ENCODE data around the gene HBS1L.

HBS1L gene

DNA sequence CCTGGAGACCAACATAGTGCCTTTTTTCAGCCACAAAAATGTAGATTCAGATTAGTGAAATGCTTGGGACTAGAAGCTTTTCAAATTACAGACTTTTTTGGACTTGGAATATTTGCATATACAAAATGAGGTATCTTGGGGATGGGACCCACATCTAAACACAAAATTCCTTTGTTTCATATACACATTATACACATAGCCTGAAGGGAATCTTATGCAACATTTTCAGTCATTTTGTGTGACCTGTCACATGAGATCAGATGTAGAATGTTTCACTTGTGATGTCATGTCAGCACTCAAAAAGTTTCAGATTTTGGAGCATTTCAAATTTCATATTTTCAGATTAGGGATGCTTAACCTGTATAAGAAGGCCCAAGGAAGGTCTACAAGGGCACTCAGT is 60.2 kb downstream of the HBS1L start:
- in situ Hi-C loops (cut with MboI; ENCODE audit: low sequenced_read_pairs): no loop called here
- Histone ChIP-seq H3K27me3 (ENCODE audit: low read depth) (no peaks in the 10 kb centered on the region), H3K4me1 (peaks cover 35% of the 10 kb centered on the region), H3K9me3 (no peaks in the 10 kb centered on the region), H3K4me3 (no peak overlapping the region), H3K36me3 (replicated peaks) (peaks cover 11% of the 10 kb centered on the region)
- no peak for DNase-seq (ENCODE audit: low spot score in 2 of 2)

DNA sequence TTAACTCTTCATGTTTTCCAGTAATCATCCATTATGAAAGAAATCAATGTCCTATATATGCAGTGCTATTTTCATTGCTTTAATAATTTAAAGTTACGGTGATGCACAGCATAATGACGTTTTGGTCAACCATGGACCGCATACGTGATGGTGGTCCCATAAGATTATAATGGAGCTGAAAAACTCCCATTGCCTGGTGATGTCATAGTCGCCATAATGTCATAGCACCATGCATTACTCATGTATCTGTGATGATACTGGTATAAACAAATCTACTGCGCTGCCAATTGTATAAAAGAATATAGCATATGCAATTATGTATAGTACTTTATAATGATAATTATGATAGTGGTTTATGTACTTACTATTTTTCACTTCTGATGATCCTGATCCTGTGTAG is 62.5 kb downstream of the HBS1L start:
- H3K4me1 ChIP-seq: peaks cover 40% of the 10 kb centered on the region
- no peaks in the 10 kb centered on the region for H3K9me3 ChIP-seq
- in situ Hi-C loops (cut with MboI; ENCODE audit: low sequenced_read_pairs): no loop called here

GRCh38 chr6:134990262-134990661 is 64.4 kb downstream of the HBS1L start:
- Histone ChIP-seq H3K4me3 (no peak overlapping the region), H3K36me3 (replicated peaks) (peaks cover 8% of the 10 kb centered on the region; the same call in 1 of the 2 replicates), H3K4me1 (peaks cover 21% of the 10 kb centered on the region), H3K27me3 (ENCODE audit: low read depth) (no peaks in the 10 kb centered on the region), H3K9me3 (no peaks in the 10 kb centered on the region)
- in situ Hi-C loops (cut with MboI; ENCODE audit: low sequenced_read_pairs): no loop called here
- no peak for DNase-seq (ENCODE audit: low spot score in 2 of 2)

More for the DNA sequence above, 62.5 kb downstream of the HBS1L start:
- DNase-seq (ENCODE audit: low spot score in 2 of 2): no peak
- H3K36me3 ChIP-seq (replicated peaks): peaks cover 9% of the 10 kb centered on the region; the same call in 1 of the 2 replicates
- no peak overlapping the region for H3K4me3 ChIP-seq
- no peaks in the 10 kb centered on the region for H3K27me3 ChIP-seq (ENCODE audit: low read depth)

DNA sequence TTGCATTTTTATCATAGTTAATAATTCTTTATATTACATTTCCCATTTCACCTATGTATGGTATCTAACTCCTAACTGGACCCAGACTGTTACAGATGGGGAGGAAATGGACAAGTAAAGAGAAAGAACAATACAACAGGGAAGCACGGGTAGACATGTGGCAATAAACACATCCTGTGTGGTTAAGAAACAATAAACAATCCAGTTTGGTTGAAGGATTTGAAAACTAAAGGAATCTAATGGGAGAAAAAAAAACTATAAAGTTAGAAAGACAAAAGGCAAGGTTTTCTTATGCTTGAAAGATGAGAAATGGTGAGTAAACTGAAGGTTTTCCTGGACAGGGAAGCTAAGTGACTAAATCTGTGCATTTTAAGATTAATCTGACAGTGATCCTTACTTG is 69.8 kb downstream of the HBS1L start:
- DNase-seq (ENCODE audit: low spot score in 2 of 2): no peak
- H3K36me3 ChIP-seq (replicated peaks): peaks cover 15% of the 10 kb centered on the region
- H3K27me3 ChIP-seq (ENCODE audit: low read depth): no peaks in the 10 kb centered on the region
- H3K4me3 ChIP-seq: no peak overlapping the region
- in situ Hi-C loops (cut with MboI; ENCODE audit: low sequenced_read_pairs): no loop called here
- H3K9me3 ChIP-seq: no peaks in the 10 kb centered on the region
- H3K4me1 ChIP-seq: peaks cover 21% of the 10 kb centered on the region

DNA sequence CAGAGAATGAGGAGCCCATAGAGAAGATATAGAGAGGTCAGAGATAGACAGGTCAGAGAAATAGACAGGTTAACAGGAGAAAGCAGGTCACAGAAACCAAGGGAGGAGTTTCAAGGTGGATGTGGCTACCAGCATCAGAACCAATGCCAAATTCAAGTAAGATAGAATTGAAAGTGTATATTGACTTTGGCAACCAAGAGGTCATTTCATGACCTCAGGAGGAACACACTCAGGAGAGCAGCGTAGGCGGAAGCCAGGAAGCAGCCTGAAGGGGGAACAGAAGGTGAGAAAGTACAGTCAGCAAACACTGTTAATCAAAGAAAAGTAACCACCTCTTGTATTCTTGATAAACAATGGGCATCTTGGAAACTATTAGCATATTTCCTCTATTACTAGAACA is 70.8 kb downstream of the HBS1L start:
- in situ Hi-C loops (cut with MboI; ENCODE audit: low sequenced_read_pairs): no loop called here
- Histone ChIP-seq H3K36me3 (replicated peaks) (peaks cover 17% of the 10 kb centered on the region), H3K27me3 (ENCODE audit: low read depth) (no peaks in the 10 kb centered on the region), H3K4me1 (peaks cover 11% of the 10 kb centered on the region), H3K9me3 (no peaks in the 10 kb centered on the region), H3K4me3 (no peak overlapping the region)
- no peak for DNase-seq (ENCODE audit: low spot score in 2 of 2)

GRCh38 chr6:134982161-134982560 is 72.5 kb downstream of the HBS1L start:
- H3K4me3 ChIP-seq: no peak overlapping the region
- H3K36me3 ChIP-seq (replicated peaks): peaks cover 20% of the 10 kb centered on the region
- H3K27me3 ChIP-seq (ENCODE audit: low read depth): no peaks in the 10 kb centered on the region
- DNase-seq (ENCODE audit: low spot score in 2 of 2): no peak
- no peaks in the 10 kb centered on the region for H3K4me1 ChIP-seq
- in situ Hi-C loops (cut with MboI; ENCODE audit: low sequenced_read_pairs): no loop called here
- H3K9me3 ChIP-seq: no peaks in the 10 kb centered on the region

DNA sequence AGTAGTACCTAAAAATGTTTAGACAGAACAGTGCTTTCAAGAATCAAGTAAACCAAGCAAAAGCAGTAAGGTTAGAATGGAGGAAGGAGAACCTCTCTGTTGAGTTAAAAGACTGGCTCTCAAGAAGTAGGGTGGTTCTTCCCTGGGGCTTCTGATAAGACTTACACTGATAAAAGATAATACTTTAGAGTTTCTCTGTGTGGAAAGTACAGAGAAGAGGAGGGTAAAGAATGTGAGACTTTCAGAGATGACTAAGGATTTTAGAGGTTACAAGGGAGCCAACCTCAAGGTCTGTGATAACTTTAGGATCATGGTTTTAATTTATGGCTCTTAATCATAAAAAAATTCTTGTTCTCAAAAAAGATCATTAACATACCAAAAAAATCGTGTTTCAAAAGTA is 73.8 kb downstream of the HBS1L start:
- Histone ChIP-seq H3K9me3 (no peaks in the 10 kb centered on the region), H3K4me3 (no peak overlapping the region), H3K4me1 (no peaks in the 10 kb centered on the region), H3K36me3 (replicated peaks) (peaks cover 20% of the 10 kb centered on the region), H3K27me3 (ENCODE audit: low read depth) (no peaks in the 10 kb centered on the region)
- no peak for DNase-seq (ENCODE audit: low spot score in 2 of 2)
- in situ Hi-C loops (cut with MboI; ENCODE audit: low sequenced_read_pairs): no loop called here

DNA sequence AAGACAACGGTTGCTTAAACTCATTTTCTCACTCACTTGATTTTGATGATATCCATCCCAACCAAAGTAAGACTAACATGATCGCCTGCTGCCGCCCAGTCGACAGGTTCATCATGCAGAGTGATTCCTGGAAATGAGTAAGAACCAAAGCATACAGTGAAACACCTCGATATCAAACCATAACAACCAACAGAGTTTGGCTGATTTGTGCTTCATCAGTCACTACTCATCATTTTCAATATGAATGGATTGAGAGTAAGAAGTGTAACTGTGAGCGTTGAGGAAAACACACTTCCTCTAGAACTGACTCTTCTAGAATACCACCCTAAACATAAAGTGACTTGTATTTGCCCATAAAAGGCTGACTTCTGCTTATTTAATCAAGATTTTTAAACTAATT is 75.5 kb downstream of the HBS1L start:
- H3K4me1 ChIP-seq: no peaks in the 10 kb centered on the region
- in situ Hi-C loops (cut with MboI; ENCODE audit: low sequenced_read_pairs): no loop called here
- DNase-seq (ENCODE audit: low spot score in 2 of 2): no peak
- peaks cover 11% of the 10 kb centered on the region for H3K36me3 ChIP-seq (replicated peaks)
- no peak overlapping the region for H3K4me3 ChIP-seq
- no peaks in the 10 kb centered on the region for H3K9me3 ChIP-seq
- no peaks in the 10 kb centered on the region for H3K27me3 ChIP-seq (ENCODE audit: low read depth)

DNA sequence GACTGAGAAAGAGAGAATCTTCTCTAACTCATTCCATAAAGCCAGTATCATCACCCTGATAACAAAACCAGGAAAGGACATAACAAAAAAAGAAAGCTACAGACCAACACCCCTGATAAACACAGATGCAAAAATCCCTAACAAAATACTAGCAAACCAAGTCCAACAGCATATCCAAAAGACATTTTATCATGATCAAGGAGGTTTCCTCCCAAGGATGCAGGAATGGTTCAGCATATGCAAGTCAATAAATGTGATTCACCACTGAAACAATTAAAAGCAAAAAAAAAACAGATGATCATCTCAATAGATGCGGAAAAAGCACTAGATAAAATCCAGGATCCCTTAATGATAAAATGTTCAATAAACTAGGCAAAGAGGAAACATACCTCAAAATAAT is 80.3 kb downstream of the HBS1L start:
- Histone ChIP-seq H3K9me3 (no peaks in the 10 kb centered on the region), H3K36me3 (replicated peaks) (peaks cover 7% of the 10 kb centered on the region), H3K27me3 (ENCODE audit: low read depth) (no peaks in the 10 kb centered on the region), H3K4me1 (peaks cover 13% of the 10 kb centered on the region), H3K4me3 (no peak overlapping the region)
- in situ Hi-C loops (cut with MboI; ENCODE audit: low sequenced_read_pairs): no loop called here
- DNase-seq (ENCODE audit: low spot score in 2 of 2): no peak

DNA sequence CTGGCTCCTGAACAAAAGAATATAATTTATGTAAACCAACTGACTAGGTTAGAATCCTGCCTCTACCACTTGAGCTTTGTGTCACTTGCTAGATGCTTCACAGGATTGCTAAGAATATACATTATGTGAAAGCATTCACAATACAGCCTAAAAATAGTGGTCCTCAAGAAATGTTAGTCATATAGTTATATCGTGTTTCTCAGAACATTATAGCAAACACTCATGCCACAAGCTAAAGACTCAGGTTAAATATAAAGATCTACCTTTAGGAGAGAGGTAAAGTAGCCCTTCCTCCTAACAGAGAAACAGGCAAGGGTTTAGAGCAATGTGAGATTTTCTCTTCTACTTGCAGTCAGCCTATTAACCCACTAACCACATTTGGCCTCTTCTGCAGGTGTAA is 86.9 kb downstream of the HBS1L start:
- Histone ChIP-seq H3K4me1 (peaks cover 18% of the 10 kb centered on the region), H3K36me3 (replicated peaks) (peaks cover 16% of the 10 kb centered on the region), H3K4me3 (no peak overlapping the region), H3K9me3 (no peaks in the 10 kb centered on the region), H3K27me3 (ENCODE audit: low read depth) (no peaks in the 10 kb centered on the region)
- no peak for DNase-seq (ENCODE audit: low spot score in 2 of 2)
- in situ Hi-C loops (cut with MboI; ENCODE audit: low sequenced_read_pairs): no loop called here

GRCh38 chr6:134964451-134965203 is 90.0 kb downstream of the HBS1L start:
- no peaks in the 10 kb centered on the region for H3K9me3 ChIP-seq
- in situ Hi-C loops (cut with MboI; ENCODE audit: low sequenced_read_pairs): no loop called here
- peaks cover 14% of the 10 kb centered on the region for H3K36me3 ChIP-seq (replicated peaks)

GRCh38 chr6:134962421-134962820 is 92.2 kb downstream of the HBS1L start:
- no peak for DNase-seq (ENCODE audit: low spot score in 2 of 2)
- in situ Hi-C loops (cut with MboI; ENCODE audit: low sequenced_read_pairs): no loop called here
- Histone ChIP-seq H3K4me1 (peaks cover 8% of the 10 kb centered on the region), H3K27me3 (ENCODE audit: low read depth) (no peaks in the 10 kb centered on the region), H3K36me3 (replicated peaks) (peaks cover 14% of the 10 kb centered on the region), H3K4me3 (no peak overlapping the region), H3K9me3 (no peaks in the 10 kb centered on the region)

More at GRCh38 chr6:134964451-134965203, 90.0 kb downstream of the HBS1L start:
- Histone ChIP-seq H3K27me3 (ENCODE audit: low read depth) (no peaks in the 10 kb centered on the region), H3K4me1 (peaks cover 8% of the 10 kb centered on the region), H3K4me3 (no peak overlapping the region)
- peak in 1 of 2 experiments; percentile 57 for DNase-seq (ENCODE audit: low spot score in 2 of 2)

GRCh38 chr6:134961366-134961765 is 93.3 kb downstream of the HBS1L start:
- no peak overlapping the region for H3K4me3 ChIP-seq
- H3K36me3 ChIP-seq (replicated peaks): peaks cover 14% of the 10 kb centered on the region
- in situ Hi-C loops (cut with MboI; ENCODE audit: low sequenced_read_pairs): no loop called here

DNA sequence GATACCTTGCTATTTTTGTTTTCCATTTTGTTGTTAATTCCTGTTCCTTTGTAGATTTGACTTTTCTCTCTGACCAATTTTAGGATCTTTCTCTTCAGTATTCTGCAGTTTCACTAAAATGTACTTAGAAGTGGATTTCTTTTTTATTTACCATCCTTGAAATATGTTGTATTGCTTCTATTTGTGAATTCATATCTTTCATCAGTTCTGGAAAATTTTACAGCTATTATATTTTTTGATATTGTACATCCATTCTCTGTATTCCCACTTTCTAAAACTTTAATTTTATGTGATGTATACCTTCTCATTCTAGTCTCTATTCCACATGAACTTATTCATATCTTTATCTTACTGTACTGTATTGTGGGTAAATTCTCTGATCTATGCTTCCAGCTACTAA is 95.0 kb downstream of the HBS1L start:
- H3K27me3 ChIP-seq (ENCODE audit: low read depth): no peaks in the 10 kb centered on the region
- peaks cover 8% of the 10 kb centered on the region; the same call in 1 of the 2 replicates for H3K36me3 ChIP-seq (replicated peaks)
- H3K9me3 ChIP-seq: no peaks in the 10 kb centered on the region
- in situ Hi-C loops (cut with MboI; ENCODE audit: low sequenced_read_pairs): no loop called here
- no peaks in the 10 kb centered on the region; the same call in 1 of the 2 replicates for H3K4me1 ChIP-seq
- H3K4me3 ChIP-seq: no peak overlapping the region
- no peak for DNase-seq (ENCODE audit: low spot score in 2 of 2)

More at GRCh38 chr6:134961366-134961765, 93.3 kb downstream of the HBS1L start:
- no peaks in the 10 kb centered on the region for H3K9me3 ChIP-seq
- peaks cover 8% of the 10 kb centered on the region for H3K4me1 ChIP-seq
- H3K27me3 ChIP-seq (ENCODE audit: low read depth): no peaks in the 10 kb centered on the region
- DNase-seq (ENCODE audit: low spot score in 2 of 2): no peak

- in situ Hi-C loops (cut with MboI; ENCODE audit: low sequenced_read_pairs): no loop called here
- Histone ChIP-seq H3K36me3 (replicated peaks) (no peaks in the 10 kb centered on the region), H3K9me3 (no peaks in the 10 kb centered on the region)
Measured at GRCh38 chr6:134956676-134957075, 97.9 kb downstream of the HBS1L start.

More at GRCh38 chr6:134956676-134957075, 97.9 kb downstream of the HBS1L start:
- Histone ChIP-seq H3K4me3 (no peak overlapping the region), H3K27me3 (ENCODE audit: low read depth) (no peaks in the 10 kb centered on the region), H3K4me1 (no peaks in the 10 kb centered on the region)
- DNase-seq (ENCODE audit: low spot score in 2 of 2): no peak

Measured in HAP-1 (cell line).